Measurements from ENCODE around the gene PRDM1.

PRDM1 gene

GRCh38 chr6:106110164-106110826 is 24.2 kb downstream of the PRDM1 start:
- TF ChIP-seq, protein P1, sequence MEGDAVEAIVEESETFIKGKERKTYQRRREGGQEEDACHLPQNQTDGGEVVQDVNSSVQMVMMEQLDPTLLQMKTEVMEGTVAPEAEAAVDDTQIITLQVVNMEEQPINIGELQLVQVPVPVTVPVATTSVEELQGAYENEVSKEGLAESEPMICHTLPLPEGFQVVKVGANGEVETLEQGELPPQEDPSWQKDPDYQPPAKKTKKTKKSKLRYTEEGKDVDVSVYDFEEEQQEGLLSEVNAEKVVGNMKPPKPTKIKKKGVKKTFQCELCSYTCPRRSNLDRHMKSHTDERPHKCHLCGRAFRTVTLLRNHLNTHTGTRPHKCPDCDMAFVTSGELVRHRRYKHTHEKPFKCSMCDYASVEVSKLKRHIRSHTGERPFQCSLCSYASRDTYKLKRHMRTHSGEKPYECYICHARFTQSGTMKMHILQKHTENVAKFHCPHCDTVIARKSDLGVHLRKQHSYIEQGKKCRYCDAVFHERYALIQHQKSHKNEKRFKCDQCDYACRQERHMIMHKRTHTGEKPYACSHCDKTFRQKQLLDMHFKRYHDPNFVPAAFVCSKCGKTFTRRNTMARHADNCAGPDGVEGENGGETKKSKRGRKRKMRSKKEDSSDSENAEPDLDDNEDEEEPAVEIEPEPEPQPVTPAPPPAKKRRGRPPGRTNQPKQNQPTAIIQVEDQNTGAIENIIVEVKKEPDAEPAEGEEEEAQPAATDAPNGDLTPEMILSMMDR (conservative IDR thresholded peaks at IDR 0.05; ENCODE audit: control insufficient read depth, insufficient read depth, low read depth, low read length): no peak
- no peak for DNase-seq (ENCODE audit: low read depth)
- no peak overlapping the region for H3K4me3 ChIP-seq (ENCODE audit: control insufficient read depth, low read depth, low read length)

DNA sequence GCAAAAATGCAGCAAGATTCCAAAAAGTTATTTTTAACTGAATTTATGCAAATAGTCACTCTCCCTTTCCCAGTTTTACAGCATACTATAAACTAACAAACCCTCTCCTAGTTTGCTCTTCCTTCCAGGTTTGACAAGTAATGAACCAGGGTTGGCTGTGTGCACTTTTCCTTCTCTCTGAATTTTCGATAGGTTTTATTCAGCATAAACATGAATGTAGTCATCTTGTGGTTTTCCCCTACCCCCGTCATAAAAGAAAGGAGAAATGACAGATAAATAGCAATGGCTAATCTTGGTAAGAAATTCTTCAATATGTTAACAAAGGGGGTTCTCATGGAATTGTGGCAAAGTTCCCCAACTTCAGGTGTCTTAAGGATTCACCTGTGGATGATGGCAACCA is 26.3 kb downstream of the PRDM1 start:
- TF ChIP-seq, protein P1 (conservative IDR thresholded peaks at IDR 0.05; ENCODE audit: control insufficient read depth, insufficient read depth, low read depth, low read length): no peak
- no peak for DNase-seq (ENCODE audit: low read depth)
- no peak overlapping the region for H3K4me3 ChIP-seq (ENCODE audit: control insufficient read depth, low read depth, low read length)

DNA sequence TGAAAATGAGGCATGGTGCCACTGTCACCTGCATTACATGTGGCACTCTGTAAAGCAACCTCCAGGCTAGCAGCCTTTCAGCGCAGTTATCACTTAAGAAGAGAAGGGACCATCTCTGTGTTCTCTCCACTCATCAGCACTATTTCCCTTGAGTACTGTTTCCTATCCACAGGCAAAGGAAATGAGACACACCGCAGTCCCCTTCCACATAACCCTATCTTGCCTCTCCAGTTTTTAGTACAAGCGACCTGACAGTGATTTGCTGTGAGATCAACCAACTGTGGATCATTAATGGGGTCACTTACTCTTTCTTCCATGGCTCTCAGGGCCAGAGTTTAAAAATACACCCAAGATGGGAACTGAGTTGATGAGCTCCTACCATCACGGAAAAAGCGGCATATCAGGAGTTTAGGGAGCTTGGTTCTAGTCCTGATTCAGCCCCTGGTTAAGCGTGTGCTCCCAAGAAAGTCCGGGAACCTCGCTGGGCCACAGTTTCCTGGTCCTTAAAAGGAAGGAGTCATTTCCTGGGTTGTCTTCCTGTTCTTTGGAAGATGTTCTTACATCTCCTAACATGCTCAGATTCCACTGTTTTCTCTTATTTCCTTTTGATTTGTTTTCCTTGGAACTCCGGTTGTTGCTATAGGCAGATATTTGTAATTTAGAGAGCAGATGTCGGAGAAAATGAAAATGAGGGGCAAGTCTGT is 27.3 kb downstream of the PRDM1 start:
- TF ChIP-seq, protein P1 (conservative IDR thresholded peaks at IDR 0.05; ENCODE audit: control insufficient read depth, insufficient read depth, low read depth, low read length): no peak
- no peak for DNase-seq (ENCODE audit: low read depth)
- H3K4me3 ChIP-seq (ENCODE audit: control insufficient read depth, low read depth, low read length): no peak overlapping the region

- TF ChIP-seq, protein P1 (conservative IDR thresholded peaks at IDR 0.05; ENCODE audit: control insufficient read depth, insufficient read depth, low read depth, low read length): no peak
- H3K4me3 ChIP-seq (ENCODE audit: control insufficient read depth, low read depth, low read length): no peak overlapping the region
- DNase-seq (ENCODE audit: low read depth): no peak
Observed at GRCh38 chr6:106114492-106114891, 28.4 kb downstream of the PRDM1 start.

GRCh38 chr6:106115286-106115685 is 29.1 kb downstream of the PRDM1 start:
- DNase-seq (ENCODE audit: low read depth): no peak
- TF ChIP-seq, protein P1 (conservative IDR thresholded peaks at IDR 0.05; ENCODE audit: control insufficient read depth, insufficient read depth, low read depth, low read length): no peak
- no peak overlapping the region for H3K4me3 ChIP-seq (ENCODE audit: control insufficient read depth, low read depth, low read length)

GRCh38 chr6:106116125-106116832 is 30.1 kb downstream of the PRDM1 start:
- no peak overlapping the region for H3K4me3 ChIP-seq (ENCODE audit: control insufficient read depth, low read depth, low read length)
- no peak for DNase-seq (ENCODE audit: low read depth)
- TF ChIP-seq, protein P1 (conservative IDR thresholded peaks at IDR 0.05; ENCODE audit: control insufficient read depth, insufficient read depth, low read depth, low read length): no peak

Data from fibroblast of mammary gland (primary cell).